Bronchial epithelial cell (primary cell): ENCODE data around the gene SYT3. TPM values are rescaled to one million over a fixed set of nuclear protein-coding genes. Genes with fewer than 3 reads are reported as not detected.
"Not testable (repeated sequence)": the region's sequence is repeated elsewhere in the genome, so short reads cannot be mapped to it uniquely, and the experiment has no call there.

ENCODE experiments used
- DNase-seq: peaks from one replicate; pipeline ENCODE4 v3.0.0-alpha.2; 2010; ENCODE audit warnings: low read depth
- FAIRE-seq: peaks from 2 replicates; lab custom pipeline; 2011; peaks lifted over from hg19 to GRCh38; lab: Jason Lieb, UNC
- H3K27me3 ChIP-seq: 2 replicates; pipeline ENCODE4 v1.5.1; 2011; ENCODE audit warnings: low read length; ENCODE audit not compliant: control insufficient read depth, insufficient read depth
- H3K36me3 ChIP-seq: 2 replicates; pipeline ENCODE4 v1.5.1; 2011; ENCODE audit warnings: low read length; ENCODE audit not compliant: control insufficient read depth, insufficient read depth
- H3K4me3 ChIP-seq: 2 replicates; pipeline ENCODE4 v1.5.1; 2011; ENCODE audit warnings: mild to moderate bottlenecking, low read depth, low read length, control low read depth
- total RNA-seq: library from RNA; depleted of rRNA; stranded (reverse); fragments of >200 nt; gene quantifications from 2 replicates; pipeline ENCODE4 v1.2.1, GENCODE V29; 2014
- TF ChIP-seq, protein P1 (sequence below): IDR thresholded peaks from 2 replicates; pipeline ENCODE4 v1.5.1; 2011; ENCODE audit warnings: mild to moderate bottlenecking, moderate library complexity, low read length, control low read depth, inconsistent platforms; ENCODE audit not compliant: insufficient read depth, severe bottlenecking

SYT3 gene
- total RNA-seq, 1 donor from 2014 or later = not detected

DNA sequence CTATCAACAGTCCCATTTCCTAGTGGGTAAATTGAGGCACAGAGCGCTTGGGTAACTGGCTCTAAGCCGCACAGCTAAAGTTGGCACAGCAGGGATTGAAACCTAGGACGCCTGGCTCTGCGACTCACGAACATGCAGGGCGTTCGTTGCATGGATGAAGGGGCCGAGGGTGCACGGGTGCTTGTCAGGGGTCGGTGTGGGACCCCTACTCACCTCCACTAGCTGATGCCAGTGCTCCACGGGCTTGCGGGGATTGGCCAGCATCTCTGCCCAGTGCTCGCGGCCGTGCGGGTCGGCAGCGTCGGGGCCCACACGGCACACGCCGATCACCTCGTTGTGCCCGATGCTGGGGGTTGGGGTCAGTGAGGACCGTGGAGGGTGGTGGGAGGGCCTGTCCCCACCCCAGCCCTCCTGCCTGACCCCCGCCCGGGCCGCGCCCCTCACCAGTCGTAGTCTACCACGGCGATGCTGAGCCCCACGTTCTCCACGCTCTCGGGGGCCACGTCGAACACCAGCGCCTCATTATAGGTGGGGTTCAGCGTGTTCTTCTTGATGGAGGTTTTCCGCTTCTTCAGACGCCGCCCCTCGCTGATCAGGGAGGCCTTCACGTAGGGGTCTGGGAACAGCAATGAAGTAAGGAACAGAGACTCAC is 14.6 kb downstream of the SYT3 start:
- Histone ChIP-seq H3K36me3 (no peaks in the 10 kb centered on the region), H3K4me3 (no peak overlapping the region), H3K27me3 (no peaks in the 10 kb centered on the region)
- TF ChIP-seq, protein P1, sequence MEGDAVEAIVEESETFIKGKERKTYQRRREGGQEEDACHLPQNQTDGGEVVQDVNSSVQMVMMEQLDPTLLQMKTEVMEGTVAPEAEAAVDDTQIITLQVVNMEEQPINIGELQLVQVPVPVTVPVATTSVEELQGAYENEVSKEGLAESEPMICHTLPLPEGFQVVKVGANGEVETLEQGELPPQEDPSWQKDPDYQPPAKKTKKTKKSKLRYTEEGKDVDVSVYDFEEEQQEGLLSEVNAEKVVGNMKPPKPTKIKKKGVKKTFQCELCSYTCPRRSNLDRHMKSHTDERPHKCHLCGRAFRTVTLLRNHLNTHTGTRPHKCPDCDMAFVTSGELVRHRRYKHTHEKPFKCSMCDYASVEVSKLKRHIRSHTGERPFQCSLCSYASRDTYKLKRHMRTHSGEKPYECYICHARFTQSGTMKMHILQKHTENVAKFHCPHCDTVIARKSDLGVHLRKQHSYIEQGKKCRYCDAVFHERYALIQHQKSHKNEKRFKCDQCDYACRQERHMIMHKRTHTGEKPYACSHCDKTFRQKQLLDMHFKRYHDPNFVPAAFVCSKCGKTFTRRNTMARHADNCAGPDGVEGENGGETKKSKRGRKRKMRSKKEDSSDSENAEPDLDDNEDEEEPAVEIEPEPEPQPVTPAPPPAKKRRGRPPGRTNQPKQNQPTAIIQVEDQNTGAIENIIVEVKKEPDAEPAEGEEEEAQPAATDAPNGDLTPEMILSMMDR = no peak
- DNase-seq (no peak), FAIRE-seq (no peak)

DNA sequence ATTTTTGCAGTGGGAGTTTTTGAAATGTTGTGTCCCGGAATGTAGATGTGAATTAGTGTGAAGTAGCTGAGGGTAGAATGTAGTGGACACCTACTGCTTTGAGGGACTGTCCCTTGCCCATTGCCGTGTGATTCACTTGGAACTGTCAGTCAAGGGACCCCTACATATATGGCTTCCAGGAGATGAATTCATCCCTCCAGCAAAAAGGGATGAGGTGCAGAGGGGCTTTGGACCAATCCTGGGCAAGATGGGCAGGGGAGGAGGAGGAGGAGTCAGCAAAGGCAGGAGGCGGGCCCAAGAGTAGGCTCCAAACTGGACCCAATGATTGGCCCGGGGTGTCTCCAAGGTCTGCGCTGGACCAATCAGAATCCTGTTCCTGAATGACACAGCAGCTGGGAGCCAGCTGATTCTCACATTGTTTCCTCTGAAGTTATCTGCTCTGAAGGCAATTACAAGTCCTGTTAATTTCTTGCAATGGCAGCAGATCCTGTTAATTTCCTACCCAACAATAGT is 19.2 kb downstream of the SYT3 start:
- DNase-seq, H3K36me3 ChIP-seq, FAIRE-seq, H3K27me3 ChIP-seq, H3K4me3 ChIP-seq: not testable (repeated sequence)

DNA sequence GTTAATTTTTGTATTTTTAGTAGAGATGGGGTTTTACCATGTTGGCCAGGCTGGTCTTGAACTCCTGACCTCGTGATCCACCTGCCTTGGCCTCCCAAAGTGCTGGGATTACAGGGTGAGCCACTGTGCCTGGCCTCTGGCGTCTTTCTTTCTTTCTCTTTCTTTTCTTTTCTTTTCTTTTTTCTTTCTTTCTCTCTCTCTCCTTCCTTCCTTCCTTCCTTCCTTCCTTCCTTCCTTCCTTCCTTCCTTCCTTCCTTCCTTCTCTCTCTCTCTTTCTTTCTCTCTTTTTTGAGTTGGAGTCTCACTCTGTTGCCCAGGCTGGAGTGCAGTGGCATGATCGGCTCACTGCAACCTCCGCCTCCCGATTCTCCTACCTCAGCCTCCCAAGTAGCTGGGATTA is 20.5 kb downstream of the SYT3 start:
- DNase-seq, H3K36me3 ChIP-seq, H3K4me3 ChIP-seq, FAIRE-seq, H3K27me3 ChIP-seq: not testable (repeated sequence)

DNA sequence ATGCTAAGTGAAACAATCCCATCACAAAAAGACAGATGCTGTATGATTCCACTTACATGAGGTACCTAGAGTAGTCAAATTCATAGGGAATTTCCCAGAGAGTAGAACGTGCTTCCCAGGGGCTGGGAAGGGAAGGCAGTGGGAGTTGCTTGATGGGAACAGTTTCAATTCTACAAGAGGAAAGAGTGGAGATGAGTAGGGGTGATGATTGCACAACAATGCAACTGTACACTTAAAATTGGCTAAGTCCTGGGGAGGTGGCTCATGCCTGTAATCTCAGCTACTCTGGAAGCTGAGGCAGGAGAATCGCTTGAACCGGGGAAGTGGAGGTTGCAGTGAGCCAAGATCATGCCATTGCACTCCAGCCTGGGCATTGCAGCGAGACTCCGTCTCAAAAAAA is 21.3 kb downstream of the SYT3 start:
- FAIRE-seq, H3K4me3 ChIP-seq, H3K27me3 ChIP-seq, DNase-seq, H3K36me3 ChIP-seq: not testable (repeated sequence)

DNA sequence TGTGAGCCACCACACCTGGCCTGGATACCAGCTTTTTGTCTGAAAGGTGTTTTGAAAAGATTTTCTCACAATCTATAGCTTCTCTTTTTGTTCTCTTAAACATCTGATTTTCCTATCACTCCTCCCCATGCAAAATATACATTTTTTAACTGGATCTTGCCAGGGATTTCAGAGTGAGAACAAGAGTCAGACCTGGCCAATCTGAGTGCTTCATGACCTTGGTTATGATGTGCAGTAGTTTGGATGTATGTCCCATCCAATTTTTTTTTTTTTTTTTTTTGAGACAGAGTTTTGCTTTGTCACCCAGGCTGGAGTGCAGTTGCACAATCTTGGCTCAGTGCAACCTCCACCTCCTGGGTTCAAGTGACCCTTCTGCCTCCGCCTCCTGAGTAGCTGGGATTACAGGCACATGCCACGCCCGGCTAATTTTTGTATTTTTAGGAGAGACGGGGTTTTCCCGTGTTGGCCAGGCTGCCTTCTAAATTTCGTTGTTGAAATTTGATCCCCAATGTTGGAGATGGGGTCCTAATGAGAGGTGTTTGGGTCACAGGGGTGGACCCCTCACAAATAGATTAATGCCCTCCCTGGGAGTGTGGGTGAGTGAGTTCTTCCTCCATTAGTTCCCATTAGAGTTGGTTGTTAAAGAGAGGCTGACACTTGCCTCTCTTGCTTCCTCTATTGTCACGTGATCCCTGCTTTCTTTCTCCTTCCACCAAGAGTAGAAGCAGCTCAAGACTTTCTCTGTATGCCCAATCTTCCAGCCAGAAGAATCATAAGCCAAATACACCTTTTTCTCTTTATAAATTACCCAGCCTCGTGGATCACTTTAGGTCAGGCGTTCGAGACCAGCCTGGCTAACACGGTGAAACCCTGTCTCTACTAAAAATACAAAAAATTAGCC is 26.9 kb downstream of the SYT3 start:
- H3K27me3 ChIP-seq, H3K36me3 ChIP-seq, H3K4me3 ChIP-seq, FAIRE-seq, DNase-seq: not testable (repeated sequence)

DNA sequence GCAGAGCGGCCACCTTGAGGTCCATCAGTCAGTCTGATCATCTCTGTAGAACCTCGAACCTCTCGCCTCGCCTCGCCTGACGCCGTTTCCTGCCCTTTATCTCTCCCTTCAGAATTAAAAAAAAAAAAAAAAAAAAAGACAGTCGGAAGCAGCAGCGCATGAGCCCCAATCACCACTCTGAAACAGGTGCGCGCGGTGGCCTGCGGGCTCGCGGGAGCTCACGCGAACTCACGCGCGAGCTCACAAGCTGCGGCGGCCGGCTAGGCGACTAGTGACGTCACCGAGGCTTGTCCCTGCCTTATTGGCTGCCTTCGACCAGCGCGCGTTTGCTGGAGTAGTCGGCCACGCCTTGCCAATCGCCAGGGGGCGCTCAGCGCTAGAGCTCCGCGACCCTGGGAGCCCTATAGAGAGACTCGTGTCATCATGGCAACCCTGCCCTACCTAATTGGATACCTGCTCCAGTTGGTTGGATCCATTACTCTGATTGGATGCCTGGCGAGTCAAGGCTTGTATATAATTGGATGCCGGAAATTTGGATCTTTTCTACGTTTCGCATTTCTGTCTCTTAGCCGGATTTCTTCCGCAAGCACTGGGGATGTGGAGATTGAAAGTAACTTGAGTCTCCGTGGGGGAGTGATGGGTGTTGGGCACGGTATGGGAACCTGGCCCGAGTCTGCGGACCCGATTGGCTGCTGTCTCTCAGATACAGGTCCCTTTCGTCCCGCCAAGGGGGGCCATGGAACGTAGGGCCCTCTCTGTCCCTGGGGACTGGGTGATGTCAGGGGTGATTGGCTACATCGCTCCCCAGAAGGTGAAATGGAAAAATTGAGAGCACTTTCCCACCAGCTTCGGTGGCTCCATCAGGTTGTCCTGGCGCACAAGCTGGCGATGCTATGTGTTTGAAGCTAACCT is 31.6 kb downstream of the SYT3 start:
- DNase-seq (peak; percentile 0), FAIRE-seq (no peak)
- Histone ChIP-seq H3K4me3 (no peak overlapping the region), H3K36me3 (no peaks in the 10 kb centered on the region), H3K27me3 (no peaks in the 10 kb centered on the region)
- TF ChIP-seq, protein P1 = no peak

DNA sequence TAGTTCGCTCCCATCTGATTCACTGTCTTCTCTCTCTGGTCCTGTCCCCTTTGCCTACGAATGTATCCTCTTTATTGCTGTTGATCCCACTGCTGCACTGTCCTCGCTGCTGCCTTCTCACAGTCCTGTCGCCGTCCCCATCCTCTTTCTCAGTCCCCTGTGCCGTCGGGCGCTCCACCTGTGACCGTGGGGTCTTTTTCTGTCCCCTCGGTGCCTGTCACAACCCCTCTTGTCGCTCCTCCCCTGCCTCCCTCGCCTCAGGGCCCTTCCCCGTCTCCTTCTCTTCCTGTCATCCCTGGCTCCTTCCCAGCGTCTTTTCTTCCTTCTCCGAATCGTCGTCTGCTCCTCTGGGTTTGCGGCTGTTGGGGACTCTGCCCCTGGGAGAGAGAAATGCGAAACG is 32.3 kb downstream of the SYT3 start:
- H3K36me3 ChIP-seq = no peaks in the 10 kb centered on the region
- DNase-seq (no peak), FAIRE-seq (no peak)
- H3K4me3 ChIP-seq = no peak overlapping the region
- TF ChIP-seq, protein P1 = no peak
- H3K27me3 ChIP-seq = no peaks in the 10 kb centered on the region

DNA sequence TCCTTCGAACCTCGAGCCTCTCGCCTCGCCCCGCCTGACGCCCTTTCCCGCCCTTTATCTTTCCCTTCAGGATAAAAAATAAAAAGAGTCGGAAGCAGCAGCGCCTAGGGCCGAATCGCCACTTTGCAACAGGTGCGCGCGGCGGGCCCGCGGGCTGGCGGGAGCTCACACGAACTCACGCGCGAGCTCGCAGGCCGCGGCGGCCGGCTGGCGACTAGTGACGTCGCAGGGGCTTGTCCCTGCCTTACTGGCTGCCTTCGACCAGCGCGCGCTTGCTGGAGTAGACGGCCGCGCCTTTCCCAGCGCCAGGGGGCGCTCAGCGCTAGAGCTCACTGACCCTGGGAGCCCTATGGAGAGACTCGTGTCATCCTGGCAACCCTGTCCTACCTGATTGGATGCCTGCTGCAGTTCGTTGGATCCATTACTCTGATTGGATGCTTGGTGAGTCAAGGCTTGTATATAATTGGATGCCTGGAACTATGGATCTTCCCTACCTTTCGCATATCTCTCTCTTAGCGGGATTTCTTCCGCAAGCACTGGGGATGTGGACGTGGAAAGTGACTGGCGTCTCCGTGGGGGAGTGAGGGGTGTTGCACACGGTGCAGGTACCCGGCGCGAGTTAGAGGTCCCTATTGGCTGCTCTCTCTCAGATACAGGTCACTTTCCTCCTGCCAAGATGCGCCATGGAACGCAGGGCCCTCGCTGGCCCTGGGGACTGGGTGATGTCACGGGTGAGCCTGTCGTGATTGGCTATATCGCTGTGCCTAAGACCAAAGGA is 33.4 kb downstream of the SYT3 start:
- H3K36me3 ChIP-seq, H3K27me3 ChIP-seq, H3K4me3 ChIP-seq, FAIRE-seq, DNase-seq: not testable (repeated sequence)

DNA sequence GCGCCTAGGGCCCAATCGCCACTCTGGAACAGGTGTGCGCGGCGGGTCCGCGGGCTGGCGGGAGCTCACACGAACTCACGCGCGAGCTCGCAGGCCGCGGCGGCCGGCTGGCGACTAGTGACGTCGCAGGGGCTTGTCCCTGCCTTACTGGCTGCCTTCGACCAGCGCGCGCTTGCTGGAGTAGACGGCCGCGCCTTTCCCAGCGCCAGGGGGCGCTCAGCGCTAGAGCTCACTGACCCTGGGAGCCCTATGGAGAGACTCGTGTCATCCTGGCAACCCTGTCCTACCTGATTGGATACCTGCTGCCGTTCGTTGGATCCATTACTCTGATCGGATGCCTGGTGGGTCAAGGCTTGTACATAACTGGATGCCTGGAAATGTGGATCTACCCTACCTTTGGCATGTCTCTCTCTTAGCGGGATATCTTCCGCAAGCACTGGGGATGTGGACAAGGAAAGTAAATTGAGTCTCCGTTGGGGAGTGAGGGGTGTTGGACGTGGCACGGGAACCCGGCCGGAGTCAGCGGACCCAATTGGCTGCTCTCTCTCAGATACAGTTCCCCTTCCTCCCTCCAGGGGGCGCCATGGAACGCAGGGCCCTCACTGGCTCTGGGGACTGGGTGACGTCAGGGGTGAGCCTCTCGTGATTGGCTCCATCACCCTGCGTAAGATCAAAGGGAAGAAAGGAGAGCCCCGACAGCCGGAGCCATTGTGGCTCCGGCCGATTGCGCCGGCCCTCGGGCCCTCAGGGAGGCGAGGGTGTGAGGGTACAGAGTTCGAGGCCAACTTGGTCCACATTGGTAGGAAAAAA is 35.2 kb downstream of the SYT3 start:
- H3K4me3 ChIP-seq, H3K27me3 ChIP-seq, DNase-seq, H3K36me3 ChIP-seq, FAIRE-seq: not testable (repeated sequence)
